Esophagus muscularis mucosa (tissue), 4 donors: ENCODE results near the gene CCDC12. TPM values are rescaled to one million over a fixed set of nuclear protein-coding genes. Genes with fewer than 3 reads are reported as not detected.

ENCODE experiments used
- DNase-seq: peaks from one replicate; pipeline ENCODE4 v3.0.0-alpha.2; 2017; ENCODE audit errors: extremely low spot score
- H3K27ac ChIP-seq, 4 donors: fragments of 200-600 bp; sonication (generic); replicated peaks in 1 of 4; 1 replicate in 3 of 4; 2 replicates in 1 of 4; pipeline ENCODE4 v1.5.1; 2016 to 2019; ENCODE audit warnings: mild to moderate bottlenecking in 1 of 4
- H3K27me3 ChIP-seq, 4 donors: fragments of 200-600 bp; sonication (generic); one replicate each; pipeline versions ENCODE4 v1.5.1 to v1.6.0; 2016 to 2019
- H3K36me3 ChIP-seq, 4 donors: fragments of 200-600 bp; sonication (generic); one replicate each; pipeline ENCODE4 v1.5.1; 2016 to 2019
- H3K4me1 ChIP-seq, 4 donors: fragments of 200-600 bp; sonication (generic); one replicate each; pipeline ENCODE4 v1.5.1; 2016 to 2019
- H3K4me3 ChIP-seq, 4 donors: fragments of 200-600 bp; sonication (generic); 1 replicate in 2 of 4; 2 replicates in 2 of 4; pipeline ENCODE4 v1.5.1; 2016 to 2019; ENCODE audit warnings: mild to moderate bottlenecking in 4 of 4, moderate library complexity in 1 of 4
- H3K9me3 ChIP-seq, 4 donors: fragments of 200-600 bp; sonication (generic); 1 replicate in 3 of 4; 2 replicates in 1 of 4; pipeline ENCODE4 v1.5.1; 2016 to 2019
- EP300 ChIP-seq: sonication (generic); formaldehyde crosslinking; IDR thresholded peaks from one replicate; pipeline ENCODE4 v1.6.1; 2017; ENCODE audit warnings: antibody characterized with exemption
- POLR2A ChIP-seq: fragments of 450-650 bp; IDR thresholded peaks from one replicate; pipeline ENCODE4 v1.6.1; 2017; ENCODE audit warnings: antibody characterized with exemption, moderate library complexity, mild to moderate bottlenecking, low read depth
- POLR2AphosphoS5 ChIP-seq, 2 donors: sonication (generic); formaldehyde crosslinking; IDR thresholded peaks; one replicate each; pipeline ENCODE4 v1.6.1; 2017; ENCODE audit warnings: antibody characterized with exemption in 2 of 2
- WGBS: methylation state at CpG from one replicate; pipeline ENCODE4 v1.1.5; 2018; 5-methylcytosine and 5-hydroxymethylcytosine counted together
- intact Hi-C: fragments of 100-400 bp; cut with DNase I; formaldehyde crosslinking; loops from one replicate; pipeline ENCODE4 v1.15.1; 2023
- total RNA-seq, 4 donors: library from RNA; depleted of rRNA; stranded (reverse); fragments of >200 nt; gene quantifications; one replicate each; pipeline versions ENCODE4 v1.1.0 to v1.2.1, GENCODE V29; 2016
- TF ChIP-seq, protein P1 (sequence below), 3 experiments: fragments of 200-600 bp in 2 of 3; fragments of 450-650 bp in 1 of 3; sonication (generic) in 2 of 3; IDR thresholded peaks; one replicate each; pipeline ENCODE4 v1.5.1; 2017 to 2019; ENCODE audit warnings: antibody characterized with exemption in 3 of 3, mild to moderate bottlenecking in 2 of 3, moderate library complexity in 1 of 3

CCDC12 gene
- total RNA-seq, 4 donors from 2014 or later, result 27.5 to 54.8 (median 36.7) TPM

DNA sequence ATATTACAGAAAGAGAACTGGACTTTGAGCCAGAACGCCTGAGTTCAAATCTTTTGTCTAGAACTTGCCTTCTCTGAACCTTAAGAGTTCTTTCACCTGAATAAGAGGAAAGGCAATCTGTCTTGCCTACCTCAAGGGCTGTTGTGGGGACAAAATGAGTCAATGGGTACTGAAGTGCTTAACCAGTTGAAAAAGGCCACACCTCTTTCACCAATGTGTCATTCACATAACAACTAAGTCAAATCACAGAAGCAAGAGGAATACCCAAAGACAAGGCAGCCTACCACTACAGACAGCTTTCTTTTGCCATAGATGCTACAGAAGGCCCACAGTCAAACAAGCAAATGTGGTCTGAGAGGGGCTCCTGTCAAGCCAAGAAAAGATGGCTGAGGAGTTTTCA, 42.7 kb upstream of the CCDC12 start:
- H3K27ac ChIP-seq, result no peak overlapping the region

DNA sequence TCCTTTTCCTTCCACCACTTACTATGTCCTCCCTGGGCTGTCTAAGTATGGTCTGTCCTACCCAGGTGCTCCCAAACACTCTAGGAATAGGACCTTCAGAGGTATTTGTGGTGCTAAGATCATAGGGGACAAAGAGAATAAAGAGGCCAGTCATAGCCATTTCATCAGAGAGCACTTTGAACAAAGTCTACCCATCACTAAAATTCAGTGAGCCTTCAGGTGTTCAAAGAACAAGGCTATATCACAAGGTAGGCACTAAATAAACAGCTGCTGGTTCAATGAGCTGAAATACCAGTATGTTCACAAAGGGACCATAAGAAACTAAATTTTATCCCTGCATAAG, 41.7 kb upstream of the CCDC12 start:
- no peaks in the 10 kb centered on the region for H3K27me3 ChIP-seq
- intact Hi-C loops, result no loop called here
- H3K4me3 ChIP-seq, result no peak overlapping the region
- DNase-seq, result no peak
- no peak overlapping the region for H3K27ac ChIP-seq
- no peak for TF ChIP-seq POLR2AphosphoS5 (IDR thresholded peaks at IDR 0.05)
- no peak for TF ChIP-seq EP300
- TF ChIP-seq POLR2A, result no peak
- TF ChIP-seq, protein P1, sequence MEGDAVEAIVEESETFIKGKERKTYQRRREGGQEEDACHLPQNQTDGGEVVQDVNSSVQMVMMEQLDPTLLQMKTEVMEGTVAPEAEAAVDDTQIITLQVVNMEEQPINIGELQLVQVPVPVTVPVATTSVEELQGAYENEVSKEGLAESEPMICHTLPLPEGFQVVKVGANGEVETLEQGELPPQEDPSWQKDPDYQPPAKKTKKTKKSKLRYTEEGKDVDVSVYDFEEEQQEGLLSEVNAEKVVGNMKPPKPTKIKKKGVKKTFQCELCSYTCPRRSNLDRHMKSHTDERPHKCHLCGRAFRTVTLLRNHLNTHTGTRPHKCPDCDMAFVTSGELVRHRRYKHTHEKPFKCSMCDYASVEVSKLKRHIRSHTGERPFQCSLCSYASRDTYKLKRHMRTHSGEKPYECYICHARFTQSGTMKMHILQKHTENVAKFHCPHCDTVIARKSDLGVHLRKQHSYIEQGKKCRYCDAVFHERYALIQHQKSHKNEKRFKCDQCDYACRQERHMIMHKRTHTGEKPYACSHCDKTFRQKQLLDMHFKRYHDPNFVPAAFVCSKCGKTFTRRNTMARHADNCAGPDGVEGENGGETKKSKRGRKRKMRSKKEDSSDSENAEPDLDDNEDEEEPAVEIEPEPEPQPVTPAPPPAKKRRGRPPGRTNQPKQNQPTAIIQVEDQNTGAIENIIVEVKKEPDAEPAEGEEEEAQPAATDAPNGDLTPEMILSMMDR (IDR thresholded peaks at IDR 0.05), result no peak
- no peaks in the 10 kb centered on the region for H3K9me3 ChIP-seq
- H3K36me3 ChIP-seq, result peaks cover 21 to 66% (median 45%) of the 10 kb centered on the region in 4 donors
- peaks cover 17 to 36% (median 33%) of the 10 kb centered on the region in 4 donors for H3K4me1 ChIP-seq

More for the DNA sequence above, 42.7 kb upstream of the CCDC12 start:
- peak; percentile 29 for DNase-seq
- intact Hi-C loops, result no loop called here
- no peaks in the 10 kb centered on the region for H3K9me3 ChIP-seq
- WGBS, result 100% methylated on average over 1 of the region's 1 CpG
- H3K36me3 ChIP-seq, result peaks cover 21 to 56% (median 41%) of the 10 kb centered on the region in 4 donors
- H3K4me1 ChIP-seq, result peaks cover 17 to 38% (median 33%) of the 10 kb centered on the region in 4 donors
- H3K4me3 ChIP-seq, result no peak overlapping the region
- TF ChIP-seq, protein P1 (IDR thresholded peaks at IDR 0.05), result no peak
- TF ChIP-seq EP300, result no peak
- TF ChIP-seq POLR2AphosphoS5 (IDR thresholded peaks at IDR 0.05), result no peak
- no peak for TF ChIP-seq POLR2A
- H3K27me3 ChIP-seq, result no peaks in the 10 kb centered on the region

DNA sequence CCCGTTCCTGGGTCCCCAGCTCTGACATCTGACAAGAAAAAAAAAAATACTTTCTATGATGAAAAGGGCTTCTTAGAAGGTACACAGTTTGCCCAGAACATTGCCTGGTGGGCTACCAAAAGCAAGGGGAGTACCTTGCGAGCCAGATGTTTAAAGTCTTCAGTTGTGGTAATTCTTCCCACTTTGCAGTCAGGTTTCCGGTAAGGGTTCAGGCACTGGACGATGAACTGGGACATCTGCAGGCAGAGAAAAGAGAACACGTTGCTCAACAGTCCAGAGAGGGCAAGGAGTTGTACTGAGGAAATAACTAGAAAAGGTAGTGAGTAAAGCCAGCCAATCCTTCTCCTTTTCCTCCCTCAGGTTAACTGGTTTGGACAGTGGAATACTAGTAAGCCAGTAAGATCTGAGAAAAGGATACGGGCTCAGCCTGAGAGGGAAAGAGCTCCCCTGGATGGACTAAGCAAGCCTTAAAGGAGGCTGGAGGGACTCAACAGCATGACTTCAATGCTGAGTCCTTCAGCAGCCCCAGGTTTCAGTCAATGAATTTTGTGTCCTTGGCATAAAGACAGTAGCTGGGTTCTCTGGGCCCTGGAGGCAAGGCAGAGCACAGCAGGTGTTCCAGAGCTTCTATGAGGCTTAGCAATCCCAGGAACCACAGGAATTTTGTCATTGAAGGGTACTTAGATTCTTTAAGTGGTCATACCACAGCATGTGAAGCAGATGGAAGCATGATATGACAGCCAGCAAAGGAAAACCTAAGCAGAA, 41.1 kb upstream of the CCDC12 start:
- no peak for TF ChIP-seq EP300
- no peak for TF ChIP-seq POLR2A
- TF ChIP-seq, protein P1 (IDR thresholded peaks at IDR 0.05), result no peak
- no peak for TF ChIP-seq POLR2AphosphoS5 (IDR thresholded peaks at IDR 0.05)
- WGBS, result 84% methylated on average over 6 of the region's 6 CpGs
- Histone ChIP-seq H3K27ac (no peak overlapping the region), H3K27me3 (no peaks in the 10 kb centered on the region), H3K9me3 (no peaks in the 10 kb centered on the region), H3K4me1 (peaks cover 11 to 30% (median 27%) of the 10 kb centered on the region in 4 donors), H3K4me3 (no peak overlapping the region), H3K36me3 (peaks cover 21 to 71% (median 48%) of the 10 kb centered on the region in 4 donors)
- intact Hi-C loops, result no loop called here
- DNase-seq, result no peak

DNA sequence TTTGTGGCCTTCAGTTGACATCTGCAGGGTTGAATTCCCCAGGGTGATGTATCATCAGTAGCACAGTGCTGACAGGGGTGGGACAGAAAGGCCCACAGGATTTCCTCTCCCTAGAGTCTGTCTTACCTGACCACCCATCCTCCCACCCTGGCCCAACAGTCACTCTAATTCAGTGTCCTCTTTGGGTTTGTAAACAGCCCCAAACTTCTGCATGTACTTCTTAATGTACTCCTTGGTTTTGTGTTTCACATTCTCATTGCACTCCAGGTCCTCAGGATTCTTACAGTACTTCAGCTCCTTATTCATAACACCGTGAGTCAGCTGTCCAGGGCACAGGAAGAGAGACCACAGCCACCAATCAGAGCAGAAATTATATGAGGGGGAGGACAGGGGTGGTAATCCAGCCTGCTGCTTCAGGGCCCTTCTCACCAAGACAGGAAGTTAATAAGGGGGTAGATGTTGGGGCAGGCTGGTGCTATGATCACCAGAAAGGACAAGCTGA, 40.4 kb upstream of the CCDC12 start:
- 57% methylated on average over 1 of the region's 1 CpG for WGBS
- no peak for DNase-seq
- Histone ChIP-seq H3K9me3 (no peaks in the 10 kb centered on the region), H3K4me3 (no peak overlapping the region), H3K4me1 (peaks cover 5 to 23% (median 20%) of the 10 kb centered on the region in 4 donors), H3K27me3 (no peaks in the 10 kb centered on the region), H3K36me3 (peaks cover 21 to 71% (median 48%) of the 10 kb centered on the region in 4 donors), H3K27ac (no peak overlapping the region)
- intact Hi-C loops, result no loop called here
- TF ChIP-seq POLR2AphosphoS5 (IDR thresholded peaks at IDR 0.05), result no peak
- no peak for TF ChIP-seq EP300
- no peak for TF ChIP-seq POLR2A
- TF ChIP-seq, protein P1 (IDR thresholded peaks at IDR 0.05), result no peak
